OCI-LY7 (cell line): ENCODE data around the gene KRTAP13-1. TPM values are rescaled to one million over a fixed set of nuclear protein-coding genes. Genes with fewer than 3 reads are reported as not detected.

Experiments
- BruUV-seq: library from RNA; stranded (reverse); fragments of 400-500 nt; replicated peaks from 2 replicates; lab custom pipeline; 2021; lab: Mats Ljungman, UMichigan
- CTCF ChIA-PET: fragments of 300-600 bp; sonication (Branson Sonifier 250); formaldehyde crosslinking; loops from one replicate; lab custom pipeline; 2022; ENCODE audit warnings: antibody characterized with exemption; ENCODE audit not compliant: unreplicated experiment; lab: Charles Lee
- POLR2A ChIA-PET: fragments of 300-600 bp; sonication (Branson Sonifier 250); formaldehyde crosslinking; loops from one replicate; lab custom pipeline; 2022; ENCODE audit warnings: antibody characterized with exemption; lab: Charles Lee
- DNase-seq: peaks from one replicate; pipeline ENCODE4 v3.0.0-alpha.2; 2015; ENCODE audit warnings: low spot score
- H2AFZ ChIP-seq: fragments of 200-600 bp; sonication (generic), shearing (Covaris generic); 2 replicates; pipeline ENCODE4 v1.6.1; 2014; ENCODE audit warnings: mild to moderate bottlenecking, antibody characterized with exemption, low read length, moderate library complexity
- H3K27ac ChIP-seq: fragments of 200-600 bp; sonication (generic); 2 replicates; pipeline ENCODE4 v1.5.1; 2014; ENCODE audit warnings: mixed run types, low read depth, mild to moderate bottlenecking, moderate library complexity, low read length, inconsistent platforms; ENCODE audit not compliant: poor library complexity, severe bottlenecking
- H3K36me3 ChIP-seq: fragments of 200-600 bp; sonication (generic); 2 replicates; pipeline ENCODE4 v1.6.1; 2014; ENCODE audit warnings: mild to moderate bottlenecking, antibody characterized with exemption, low read length, moderate library complexity, mixed read lengths; ENCODE audit not compliant: insufficient read depth
- H3K4me1 ChIP-seq: fragments of 200-600 bp; sonication (generic); 2 replicates; pipeline ENCODE4 v1.5.1; 2014; ENCODE audit warnings: mild to moderate bottlenecking, low read length; ENCODE audit not compliant: insufficient read depth, poor library complexity, severe bottlenecking
- H3K4me2 ChIP-seq: fragments of 200-600 bp; sonication (generic); 2 replicates; pipeline ENCODE4 v1.6.1; 2014; ENCODE audit warnings: mild to moderate bottlenecking, low read length
- H3K4me3 ChIP-seq: fragments of 200-600 bp; sonication (generic); 2 replicates; pipeline ENCODE4 v1.5.1; 2014; ENCODE audit warnings: mild to moderate bottlenecking, low read depth, low read length; ENCODE audit not compliant: poor library complexity, severe bottlenecking
- H3K79me2 ChIP-seq: fragments of 200-600 bp; sonication (generic); 2 replicates; pipeline ENCODE4 v1.6.1; 2016; ENCODE audit warnings: low read depth, mild to moderate bottlenecking, low read length, moderate library complexity, mixed read lengths; ENCODE audit not compliant: insufficient read depth
- H3K9me2 ChIP-seq: fragments of 200-600 bp; sonication (generic); 2 replicates; pipeline ENCODE4 v1.6.1; 2016; ENCODE audit warnings: mild to moderate bottlenecking, low read length, mixed read lengths; ENCODE audit not compliant: insufficient read depth
- H3K9me3 ChIP-seq: fragments of 200-600 bp; sonication (generic); 2 replicates; pipeline ENCODE4 v1.6.1; 2014; ENCODE audit warnings: mild to moderate bottlenecking, mixed run types, low read length, mixed read lengths
- H4K20me1 ChIP-seq: fragments of 200-600 bp; sonication (generic); 2 replicates; pipeline ENCODE4 v1.6.1; 2014; ENCODE audit warnings: mild to moderate bottlenecking, antibody characterized with exemption, low read length, moderate library complexity, mixed read lengths; ENCODE audit not compliant: insufficient read depth
- EZH2phosphoT487 ChIP-seq: fragments of 200-600 bp; sonication (generic); IDR thresholded peaks from 2 replicates; pipeline ENCODE4 v1.6.1; 2018; ENCODE audit warnings: low read depth, borderline replicate concordance, mild to moderate bottlenecking, mixed run types, antibody characterized with exemption, low read length, moderate library complexity, mixed read lengths
- intact Hi-C: fragments of 100-400 bp; cut with micrococcal nuclease; formaldehyde crosslinking; loops from one replicate; pipeline ENCODE4 v1.10.0; 2022; ENCODE audit not compliant: unreplicated experiment
- microRNA-seq: library from miRNA; unstranded; fragments of <30 nt; microRNA quantifications from one replicate; pipeline ENCODE4 v1.2.0, GENCODE V29; 2022; ENCODE audit warnings: borderline replicate concordance
- small RNA-seq: library from RNA; depleted of rRNA; stranded (forward); fragments of <200 nt; gene quantifications from one replicate; pipeline ENCODE3, GENCODE V24; 2014
- total RNA-seq, 2 experiments: library from RNA; depleted of rRNA in 1 of 2; stranded (reverse); fragments of >200 nt in 1 of 2; shearing (Covaris generic) in 1 of 2; gene quantifications; 2 replicates each; pipeline ENCODE4 v1.2.3, GENCODE V29; 2014 to 2022
- TF ChIP-seq, protein P1 (sequence below): fragments of 200-600 bp; sonication (generic); conservative IDR thresholded peaks from 2 replicates; pipeline ENCODE4 v1.5.1; 2014; ENCODE audit warnings: mild to moderate bottlenecking, antibody characterized with exemption, low read length, moderate library complexity, mixed read lengths

KRTAP13-1 gene
- total RNA-seq, 2 experiments from 2014 or later: not detected

DNA sequence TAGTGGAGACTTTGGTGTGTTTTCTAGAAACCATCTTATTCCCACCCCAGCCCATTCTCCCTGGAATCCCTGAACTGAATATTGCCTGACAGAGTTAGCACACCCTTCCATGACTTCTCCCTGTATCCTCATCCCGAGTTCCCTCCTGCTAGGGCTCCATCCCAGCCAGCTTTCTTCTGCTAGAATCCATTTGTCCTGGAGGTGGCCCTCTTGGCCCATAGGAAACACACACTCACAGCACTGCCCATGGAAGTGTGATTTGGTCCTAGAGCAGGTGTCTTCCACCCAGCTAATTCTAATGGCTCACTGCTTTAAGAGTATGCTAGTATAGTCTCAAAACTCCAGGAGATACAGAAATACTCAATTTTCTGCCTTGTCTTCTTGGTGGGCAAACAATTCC lies 48.4 kb downstream of the KRTAP13-1 start:
- DNase-seq: no peak
- Histone ChIP-seq H3K4me2 (no peak overlapping the region), H4K20me1 (no peaks in the 10 kb centered on the region), H3K79me2 (no peaks in the 10 kb centered on the region), H3K4me3 (no peak overlapping the region), H3K9me2 (no peaks in the 10 kb centered on the region), H3K27ac (no peak overlapping the region), H3K36me3 (no peaks in the 10 kb centered on the region), H3K4me1 (no peaks in the 10 kb centered on the region), H3K9me3 (no peaks in the 10 kb centered on the region), H2AFZ (no peak overlapping the region)
- POLR2A ChIA-PET: no interaction called here
- no peak for TF ChIP-seq EZH2phosphoT487
- TF ChIP-seq, protein P1, sequence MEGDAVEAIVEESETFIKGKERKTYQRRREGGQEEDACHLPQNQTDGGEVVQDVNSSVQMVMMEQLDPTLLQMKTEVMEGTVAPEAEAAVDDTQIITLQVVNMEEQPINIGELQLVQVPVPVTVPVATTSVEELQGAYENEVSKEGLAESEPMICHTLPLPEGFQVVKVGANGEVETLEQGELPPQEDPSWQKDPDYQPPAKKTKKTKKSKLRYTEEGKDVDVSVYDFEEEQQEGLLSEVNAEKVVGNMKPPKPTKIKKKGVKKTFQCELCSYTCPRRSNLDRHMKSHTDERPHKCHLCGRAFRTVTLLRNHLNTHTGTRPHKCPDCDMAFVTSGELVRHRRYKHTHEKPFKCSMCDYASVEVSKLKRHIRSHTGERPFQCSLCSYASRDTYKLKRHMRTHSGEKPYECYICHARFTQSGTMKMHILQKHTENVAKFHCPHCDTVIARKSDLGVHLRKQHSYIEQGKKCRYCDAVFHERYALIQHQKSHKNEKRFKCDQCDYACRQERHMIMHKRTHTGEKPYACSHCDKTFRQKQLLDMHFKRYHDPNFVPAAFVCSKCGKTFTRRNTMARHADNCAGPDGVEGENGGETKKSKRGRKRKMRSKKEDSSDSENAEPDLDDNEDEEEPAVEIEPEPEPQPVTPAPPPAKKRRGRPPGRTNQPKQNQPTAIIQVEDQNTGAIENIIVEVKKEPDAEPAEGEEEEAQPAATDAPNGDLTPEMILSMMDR: no peak
- no TSS peak for BruUV-seq
- CTCF ChIA-PET: no interaction called here
- intact Hi-C loops: no loop called here

Small RNA genes within 50 kb of the gene (microRNA-seq; reads per million reads assigned to microRNA genes)
- not detected for gene MIR4327

Small RNA genes within 50 kb of the gene (small RNA-seq; reads per million reads assigned to genes)
- gene KRTAP23-1 (not detected), gene MIR4327 (not detected)

Other genes with a start within 250 kb of the KRTAP13-1 start
- gene CLDN17, start 229.2 kb upstream of the KRTAP13-1 start, total RNA-seq (2014; rRNA removed; shearing (Covaris generic)): not detected in 2 replicates
- gene CLDN17, start 229.2 kb upstream of the KRTAP13-1 start, total RNA-seq (2022): not detected in 2 replicates
- gene CLDN8, start 179.9 kb upstream of the KRTAP13-1 start, total RNA-seq (2014; rRNA removed; shearing (Covaris generic)): not detected in 2 replicates
- gene CLDN8, start 179.9 kb upstream of the KRTAP13-1 start, total RNA-seq (2022): not detected in 2 replicates
- gene KRTAP24-1, start 113.1 kb upstream of the KRTAP13-1 start, total RNA-seq (2014; rRNA removed; shearing (Covaris generic)): not detected in 2 replicates
- gene KRTAP24-1, start 113.1 kb upstream of the KRTAP13-1 start, total RNA-seq (2022): not detected in 2 replicates
- not detected in 2 replicates for gene KRTAP25-1, start 106.5 kb upstream of the KRTAP13-1 start, total RNA-seq (2014; rRNA removed; shearing (Covaris generic))
- not detected in 2 replicates for gene KRTAP25-1, start 106.5 kb upstream of the KRTAP13-1 start, total RNA-seq (2022)
- gene KRTAP26-1, start 75.7 kb upstream of the KRTAP13-1 start, total RNA-seq (2014; rRNA removed; shearing (Covaris generic)): not detected in 2 replicates
- not detected in 2 replicates for gene KRTAP26-1, start 75.7 kb upstream of the KRTAP13-1 start, total RNA-seq (2022)
- gene KRTAP27-1, start 58.3 kb upstream of the KRTAP13-1 start, total RNA-seq (2014; rRNA removed; shearing (Covaris generic)): not detected in 2 replicates
- not detected in 2 replicates for gene KRTAP27-1, start 58.3 kb upstream of the KRTAP13-1 start, total RNA-seq (2022)
- not detected in 2 replicates for gene KRTAP23-1, start 47.4 kb upstream of the KRTAP13-1 start, total RNA-seq (2014; rRNA removed; shearing (Covaris generic))
- gene KRTAP23-1, start 47.4 kb upstream of the KRTAP13-1 start, total RNA-seq (2022): not detected in 2 replicates
- not detected in 2 replicates for gene KRTAP13-2, start 23.8 kb upstream of the KRTAP13-1 start, total RNA-seq (2014; rRNA removed; shearing (Covaris generic))
- gene KRTAP13-2, start 23.8 kb upstream of the KRTAP13-1 start, total RNA-seq (2022): not detected in 2 replicates
- gene KRTAP13-3, start 29.9 kb downstream of the KRTAP13-1 start, total RNA-seq (2014; rRNA removed; shearing (Covaris generic)): not detected in 2 replicates
- gene KRTAP13-3, start 29.9 kb downstream of the KRTAP13-1 start, total RNA-seq (2022): not detected in 2 replicates
- not detected in 2 replicates for gene KRTAP13-4, start 34.2 kb downstream of the KRTAP13-1 start, total RNA-seq (2014; rRNA removed; shearing (Covaris generic))
- gene KRTAP13-4, start 34.2 kb downstream of the KRTAP13-1 start, total RNA-seq (2022): not detected in 2 replicates
- not detected in 2 replicates for gene KRTAP15-1, start 44.2 kb downstream of the KRTAP13-1 start, total RNA-seq (2014; rRNA removed; shearing (Covaris generic))
- gene KRTAP15-1, start 44.2 kb downstream of the KRTAP13-1 start, total RNA-seq (2022): not detected in 2 replicates
- not detected in 2 replicates for gene KRTAP19-1, start 84.3 kb downstream of the KRTAP13-1 start, total RNA-seq (2014; rRNA removed; shearing (Covaris generic))
- gene KRTAP19-1, start 84.3 kb downstream of the KRTAP13-1 start, total RNA-seq (2022): not detected in 2 replicates
- not detected in 2 replicates for gene KRTAP19-2, start 91.4 kb downstream of the KRTAP13-1 start, total RNA-seq (2014; rRNA removed; shearing (Covaris generic))
- gene KRTAP19-2, start 91.4 kb downstream of the KRTAP13-1 start, total RNA-seq (2022): not detected in 2 replicates
- gene KRTAP19-3, start 96.0 kb downstream of the KRTAP13-1 start, total RNA-seq (2014; rRNA removed; shearing (Covaris generic)): not detected in 2 replicates
- gene KRTAP19-3, start 96.0 kb downstream of the KRTAP13-1 start, total RNA-seq (2022): not detected in 2 replicates
- not detected in 2 replicates for gene KRTAP19-4, start 101.1 kb downstream of the KRTAP13-1 start, total RNA-seq (2014; rRNA removed; shearing (Covaris generic))
- gene KRTAP19-4, start 101.1 kb downstream of the KRTAP13-1 start, total RNA-seq (2022): not detected in 2 replicates
- not detected in 2 replicates for gene KRTAP19-5, start 106.1 kb downstream of the KRTAP13-1 start, total RNA-seq (2014; rRNA removed; shearing (Covaris generic))
- not detected in 2 replicates for gene KRTAP19-5, start 106.1 kb downstream of the KRTAP13-1 start, total RNA-seq (2022)
- not detected in 2 replicates for gene KRTAP19-6, start 145.8 kb downstream of the KRTAP13-1 start, total RNA-seq (2014; rRNA removed; shearing (Covaris generic))
- not detected in 2 replicates for gene KRTAP19-6, start 145.8 kb downstream of the KRTAP13-1 start, total RNA-seq (2022)
- gene KRTAP19-7, start 165.3 kb downstream of the KRTAP13-1 start, total RNA-seq (2014; rRNA removed; shearing (Covaris generic)): not detected in 2 replicates
- gene KRTAP19-7, start 165.3 kb downstream of the KRTAP13-1 start, total RNA-seq (2022): not detected in 2 replicates
- gene KRTAP22-2, start 194.4 kb downstream of the KRTAP13-1 start, total RNA-seq (2014; rRNA removed; shearing (Covaris generic)): not detected in 2 replicates
- gene KRTAP22-2, start 194.4 kb downstream of the KRTAP13-1 start, total RNA-seq (2022): not detected in 2 replicates
- gene KRTAP6-3, start 196.4 kb downstream of the KRTAP13-1 start, total RNA-seq (2014; rRNA removed; shearing (Covaris generic)): not detected in 2 replicates
- not detected in 2 replicates for gene KRTAP6-3, start 196.4 kb downstream of the KRTAP13-1 start, total RNA-seq (2022)
- not detected in 2 replicates for gene KRTAP6-2, start 202.9 kb downstream of the KRTAP13-1 start, total RNA-seq (2014; rRNA removed; shearing (Covaris generic))
- not detected in 2 replicates for gene KRTAP6-2, start 202.9 kb downstream of the KRTAP13-1 start, total RNA-seq (2022)
- not detected in 2 replicates for gene KRTAP22-1, start 205.1 kb downstream of the KRTAP13-1 start, total RNA-seq (2014; rRNA removed; shearing (Covaris generic))
- not detected in 2 replicates for gene KRTAP22-1, start 205.1 kb downstream of the KRTAP13-1 start, total RNA-seq (2022)
- not detected in 2 replicates for gene KRTAP6-1, start 217.9 kb downstream of the KRTAP13-1 start, total RNA-seq (2014; rRNA removed; shearing (Covaris generic))
- gene KRTAP6-1, start 217.9 kb downstream of the KRTAP13-1 start, total RNA-seq (2022): not detected in 2 replicates
- not detected in 2 replicates for gene KRTAP20-1, start 220.4 kb downstream of the KRTAP13-1 start, total RNA-seq (2014; rRNA removed; shearing (Covaris generic))
- not detected in 2 replicates for gene KRTAP20-1, start 220.4 kb downstream of the KRTAP13-1 start, total RNA-seq (2022)
- gene KRTAP20-4, start 224.6 kb downstream of the KRTAP13-1 start, total RNA-seq (2014; rRNA removed; shearing (Covaris generic)): not detected in 2 replicates
- gene KRTAP20-4, start 224.6 kb downstream of the KRTAP13-1 start, total RNA-seq (2022): not detected in 2 replicates
- gene KRTAP20-2, start 239.2 kb downstream of the KRTAP13-1 start, total RNA-seq (2014; rRNA removed; shearing (Covaris generic)): not detected in 2 replicates
- not detected in 2 replicates for gene KRTAP20-2, start 239.2 kb downstream of the KRTAP13-1 start, total RNA-seq (2022)
- not detected in 2 replicates for gene KRTAP20-3, start 246.8 kb downstream of the KRTAP13-1 start, total RNA-seq (2014; rRNA removed; shearing (Covaris generic))
- not detected in 2 replicates for gene KRTAP20-3, start 246.8 kb downstream of the KRTAP13-1 start, total RNA-seq (2022)